CD8-positive, alpha-beta memory T cell (primary cell): ENCODE data around the gene MN1. TPM values are rescaled to one million over a fixed set of nuclear protein-coding genes. Genes with fewer than 3 reads are reported as not detected.

Experiments
- CTCF ChIA-PET: fragments of 350-600 bp; sonication (Branson Sonifier 250); formaldehyde crosslinking; loops from one replicate; lab custom pipeline; 2021; ENCODE audit warnings: antibody characterized with exemption; lab: Charles Lee
- POLR2A ChIA-PET: fragments of 350-600 bp; sonication (Branson Sonifier 250); formaldehyde crosslinking; loops from one replicate; lab custom pipeline; 2021; ENCODE audit warnings: antibody characterized with exemption; lab: Charles Lee
- DNase-seq, 5 donors: peaks; one replicate each; pipeline versions ENCODE4 v3.0.0 to v3.0.0-alpha.2; 2020 to 2022; ENCODE audit warnings: mixed read lengths in 1 of 5
- H3K27ac ChIP-seq: one replicate; pipeline ENCODE4 v1.7.0; 2013; ENCODE audit warnings: low read depth, mild to moderate bottlenecking, low read length, moderate library complexity
- H3K27me3 ChIP-seq: 2 replicates; pipeline ENCODE4 v1.7.0; 2013; ENCODE audit warnings: low read length, mild to moderate bottlenecking; ENCODE audit not compliant: insufficient read depth, poor library complexity, severe bottlenecking
- H3K36me3 ChIP-seq: 2 replicates; pipeline ENCODE4 v1.7.0; 2013; ENCODE audit warnings: mild to moderate bottlenecking, low read length, moderate library complexity; ENCODE audit not compliant: insufficient read depth
- H3K4me1 ChIP-seq: 2 replicates; pipeline ENCODE4 v1.7.0; 2013; ENCODE audit warnings: mild to moderate bottlenecking, low read length, moderate library complexity; ENCODE audit not compliant: insufficient read depth
- H3K4me3 ChIP-seq: 2 replicates; pipeline ENCODE4 v1.7.0; 2013; ENCODE audit warnings: mild to moderate bottlenecking, low read length
- H3K9me3 ChIP-seq: 2 replicates; pipeline ENCODE4 v1.7.0; 2013; ENCODE audit warnings: mild to moderate bottlenecking, low read length
- H3K27ac Mint-ChIP-seq, 8 donors: one replicate each; pipeline ENCODE4 v1.8.0; 2020 to 2021; ENCODE audit warnings: mixed read lengths in 8 of 8, mild to moderate bottlenecking in 6 of 8, inconsistent platforms in 3 of 8, moderate library complexity in 3 of 8
- H3K27me3 Mint-ChIP-seq, 2 donors: one replicate each; pipeline ENCODE4 v1.8.0; 2020 to 2021; ENCODE audit warnings: mixed read lengths in 2 of 2, mild to moderate bottlenecking in 1 of 2, moderate library complexity in 1 of 2
- H3K36me3 Mint-ChIP-seq, 3 donors: one replicate each; pipeline ENCODE4 v1.8.0; 2020 to 2021; ENCODE audit warnings: mixed read lengths in 3 of 3, inconsistent platforms in 1 of 3, mild to moderate bottlenecking in 1 of 3
- H3K4me1 Mint-ChIP-seq, 3 donors: one replicate each; pipeline ENCODE4 v1.8.0; 2020 to 2021; ENCODE audit warnings: mixed read lengths in 3 of 3, inconsistent platforms in 1 of 3, mild to moderate bottlenecking in 1 of 3
- H3K4me3 Mint-ChIP-seq, 7 donors: one replicate each; pipeline ENCODE4 v1.8.0; 2020 to 2021; ENCODE audit warnings: mixed read lengths in 7 of 7, mild to moderate bottlenecking in 6 of 7, moderate library complexity in 4 of 7, inconsistent platforms in 2 of 7
- H3K9me3 Mint-ChIP-seq, 5 donors: one replicate each; pipeline ENCODE4 v1.8.0; 2020 to 2022; ENCODE audit warnings: mixed read lengths in 5 of 5, mild to moderate bottlenecking in 3 of 5, moderate library complexity in 2 of 5, inconsistent platforms in 1 of 5
- polyA plus RNA-seq: library from polyadenylated mRNA; unstranded; fragments of 300-500 nt; fragmentation: Illumina TruSeq; gene quantifications from one replicate; pipeline ENCODE4 v1.2.3, GENCODE V29; 2021
- total RNA-seq, 2 experiments: library from RNA; stranded (reverse); gene quantifications; one replicate each; pipeline ENCODE4 v1.2.3, GENCODE V29; 2021

Gene MN1
- total and polyA plus RNA-seq, 3 experiments from 2014 or later, result 0.04 to 0.13 TPM; not detected in 1

DNA sequence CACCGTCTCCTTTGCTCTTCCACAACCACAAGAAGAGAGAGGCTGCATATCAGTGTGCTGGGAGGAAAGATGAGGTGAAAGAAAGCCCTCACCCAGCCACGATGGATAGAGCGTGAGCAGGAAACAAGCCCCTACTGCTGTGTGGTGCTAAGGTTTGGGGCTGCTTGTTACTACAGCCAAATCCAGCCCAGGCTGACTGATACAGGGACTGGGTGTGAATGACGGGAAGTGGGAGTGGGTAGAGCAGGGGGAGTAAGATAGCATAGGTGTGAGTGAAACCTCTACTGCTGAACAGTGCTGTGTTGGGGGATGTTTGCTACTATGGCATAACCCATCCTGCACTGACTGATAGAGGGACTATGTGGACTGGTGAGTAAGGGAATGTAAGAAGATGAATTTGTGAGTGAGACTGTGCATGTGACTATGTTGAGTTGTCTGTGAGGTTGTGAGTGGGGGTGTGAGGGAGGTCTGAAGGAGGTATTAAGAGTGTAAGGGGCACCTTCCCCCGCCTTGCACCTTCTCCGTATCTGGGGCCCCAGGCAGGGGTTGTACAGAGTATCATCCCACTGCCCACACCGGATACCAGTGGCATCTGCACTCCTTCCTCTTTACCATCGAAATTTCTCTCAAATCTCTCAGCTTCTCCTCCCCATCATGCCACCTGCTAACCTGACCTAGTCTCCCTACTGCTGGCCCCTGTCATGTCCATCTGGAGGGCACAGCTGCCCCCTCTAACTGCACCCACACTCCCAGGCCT, 91.5 kb downstream of the MN1 start:
- H3K9me3 Mint-ChIP-seq, result peaks cover 0 to 3% (median 0%) of the 10 kb centered on the region in 5 donors
- peaks cover 17 to 32% of the 10 kb centered on the region in 2 donors for H3K27me3 Mint-ChIP-seq
- Histone ChIP-seq H3K4me3 (no peak overlapping the region), H3K27ac (no peak overlapping the region), H3K36me3 (no peaks in the 10 kb centered on the region), H3K27me3 (no peaks in the 10 kb centered on the region), H3K4me1 (no peaks in the 10 kb centered on the region), H3K9me3 (no peaks in the 10 kb centered on the region)
- H3K4me3 Mint-ChIP-seq, result no peak overlapping the region
- ChIA-PET POLR2A (no interaction called here), CTCF (no interaction called here)
- no peaks in the 10 kb centered on the region for H3K36me3 Mint-ChIP-seq
- H3K4me1 Mint-ChIP-seq, result no peaks in the 10 kb centered on the region
- no peak for DNase-seq
- peak overlapping the region in 1 of 8 donors; percentile 16 for H3K27ac Mint-ChIP-seq

DNA sequence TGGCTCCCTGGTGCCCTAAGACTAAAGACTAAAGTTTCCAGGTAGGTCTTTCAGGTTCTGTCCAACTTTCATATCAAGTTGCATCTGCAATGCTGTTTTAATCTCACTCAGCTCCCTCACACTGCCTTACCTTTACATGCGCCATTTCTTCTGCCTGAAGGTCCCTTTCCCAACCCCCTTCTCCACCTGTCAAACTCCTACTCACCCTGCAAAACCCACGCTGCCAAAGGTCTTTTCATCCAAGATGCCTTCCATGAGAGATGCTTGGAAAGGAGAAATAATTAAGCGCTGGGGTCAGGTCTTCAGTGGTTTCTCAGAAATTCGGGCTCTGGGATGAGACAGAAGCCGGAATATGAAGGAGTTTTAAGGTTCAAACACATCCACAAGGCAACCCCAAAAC, 95.1 kb downstream of the MN1 start:
- Mint-ChIP-seq H3K27me3 (peaks cover 4 to 22% of the 10 kb centered on the region in 2 donors), H3K36me3 (no peaks in the 10 kb centered on the region), H3K4me1 (no peaks in the 10 kb centered on the region), H3K9me3 (peaks cover 0 to 6% (median 0%) of the 10 kb centered on the region in 5 donors), H3K4me3 (no peak overlapping the region), H3K27ac (no peak overlapping the region)
- ChIA-PET POLR2A (no interaction called here), CTCF (no interaction called here)
- no peaks in the 10 kb centered on the region for H3K36me3 ChIP-seq
- no peak overlapping the region for H3K27ac ChIP-seq
- H3K9me3 ChIP-seq, result no peaks in the 10 kb centered on the region
- H3K4me1 ChIP-seq, result no peaks in the 10 kb centered on the region
- no peak overlapping the region for H3K4me3 ChIP-seq
- no peak for DNase-seq
- no peaks in the 10 kb centered on the region for H3K27me3 ChIP-seq

DNA sequence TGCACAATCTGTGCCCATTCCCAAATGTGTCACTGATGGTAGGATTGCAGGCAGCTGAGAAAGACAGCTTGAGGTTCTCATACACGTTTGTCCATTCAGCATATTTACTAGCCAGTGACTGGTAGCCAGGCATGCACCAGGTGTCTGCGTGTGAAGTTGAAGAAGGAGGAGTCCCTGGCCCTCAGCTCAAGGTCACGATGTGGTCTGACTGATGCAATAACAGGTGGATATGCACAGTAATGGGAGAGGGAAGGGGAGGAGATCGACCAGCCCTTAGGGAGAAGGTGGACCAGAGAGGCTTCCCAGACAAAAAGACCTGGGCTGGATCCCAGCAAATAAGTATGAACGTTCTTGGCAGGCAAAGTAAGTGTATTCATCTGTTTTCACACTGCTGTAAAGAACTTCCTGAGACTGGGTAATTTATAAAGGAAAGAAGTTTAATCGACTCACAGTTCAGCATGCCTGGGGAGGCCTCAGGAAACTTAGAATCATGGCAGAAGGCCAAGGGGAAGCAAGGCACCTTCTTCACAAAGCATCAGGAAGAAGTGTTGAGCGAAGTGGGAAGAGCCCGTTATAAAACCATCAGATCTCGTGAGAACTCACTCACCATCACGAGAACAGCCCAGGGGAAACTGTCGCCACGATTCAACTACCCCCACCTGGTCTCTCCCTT, 96.0 kb downstream of the MN1 start:
- H3K4me1 Mint-ChIP-seq, result no peaks in the 10 kb centered on the region

DNA sequence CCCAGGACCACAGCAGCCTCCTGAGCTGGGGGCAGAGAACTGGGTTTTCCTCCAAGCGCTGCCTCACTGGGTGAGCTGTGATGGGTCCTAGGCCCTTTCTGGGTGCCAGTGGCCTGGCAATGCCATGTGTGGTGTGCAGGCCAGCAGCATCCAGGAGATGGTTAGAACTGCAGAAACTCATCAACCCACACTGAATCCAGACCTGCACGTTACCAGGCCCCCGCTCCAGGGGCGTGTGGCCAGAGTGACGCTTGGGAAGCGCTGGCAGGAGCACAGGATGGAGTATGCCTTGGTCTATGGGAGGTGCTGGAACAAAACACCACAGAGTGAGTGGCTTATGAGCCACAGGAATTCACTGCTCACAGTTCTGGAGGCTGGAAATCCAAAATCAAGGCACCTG, 97.0 kb downstream of the MN1 start:
- POLR2A ChIA-PET, result no interaction called here
- no peaks in the 10 kb centered on the region for H3K4me1 Mint-ChIP-seq
- CTCF ChIA-PET, result no interaction called here
- Histone ChIP-seq H3K36me3 (no peaks in the 10 kb centered on the region), H3K27me3 (no peaks in the 10 kb centered on the region), H3K27ac (no peak overlapping the region), H3K4me3 (no peak overlapping the region), H3K4me1 (no peaks in the 10 kb centered on the region), H3K9me3 (no peaks in the 10 kb centered on the region)
- H3K27ac Mint-ChIP-seq, result no peak overlapping the region
- H3K27me3 Mint-ChIP-seq, result peaks cover 1 to 5% of the 10 kb centered on the region in 2 donors
- no peaks in the 10 kb centered on the region for H3K36me3 Mint-ChIP-seq
- DNase-seq, result no peak
- no peak overlapping the region for H3K4me3 Mint-ChIP-seq
- peaks cover 0 to 6% (median 0%) of the 10 kb centered on the region in 5 donors for H3K9me3 Mint-ChIP-seq

More for the DNA sequence above, 96.0 kb downstream of the MN1 start:
- POLR2A ChIA-PET, result no interaction called here
- Mint-ChIP-seq H3K27ac (no peak overlapping the region), H3K27me3 (peaks cover 1 to 13% of the 10 kb centered on the region in 2 donors), H3K9me3 (peaks cover 0 to 6% (median 0%) of the 10 kb centered on the region in 5 donors), H3K36me3 (no peaks in the 10 kb centered on the region), H3K4me3 (no peak overlapping the region)
- Histone ChIP-seq H3K9me3 (no peaks in the 10 kb centered on the region), H3K36me3 (no peaks in the 10 kb centered on the region), H3K27me3 (no peaks in the 10 kb centered on the region), H3K4me1 (no peaks in the 10 kb centered on the region), H3K27ac (no peak overlapping the region), H3K4me3 (no peak overlapping the region)
- DNase-seq, result no peak
- CTCF ChIA-PET, result no interaction called here

DNA sequence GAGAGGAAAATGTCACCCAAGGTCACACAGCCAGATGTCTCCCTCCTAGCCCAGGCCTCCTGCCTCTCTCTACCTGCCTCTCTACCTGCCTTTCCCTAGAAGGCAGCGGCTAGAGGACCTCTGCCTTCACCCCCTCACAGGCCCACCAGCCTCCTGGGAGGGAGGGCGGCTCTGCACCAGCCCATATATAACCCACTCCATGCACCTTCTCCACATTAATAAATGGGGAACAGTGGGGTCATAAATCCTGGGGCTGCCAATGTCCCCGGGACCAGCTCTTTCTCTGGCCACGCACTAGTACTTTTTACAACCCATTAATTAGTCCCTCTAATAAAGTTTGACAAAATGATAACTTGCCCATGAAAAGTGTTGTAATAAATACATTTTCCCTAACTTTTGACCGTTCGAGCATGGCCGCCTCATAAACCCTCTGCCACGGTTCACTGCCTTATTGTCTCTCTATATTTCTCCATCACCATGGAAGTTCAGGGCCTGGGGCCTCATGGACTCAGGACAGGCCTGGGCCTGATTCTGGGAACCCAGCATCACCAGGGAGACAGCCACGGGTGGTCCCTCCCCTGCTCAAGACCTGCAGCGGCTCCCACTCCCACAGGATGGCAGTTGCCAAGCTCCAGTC, 102.1 kb downstream of the MN1 start:
- POLR2A ChIA-PET, result no interaction called here
- H3K36me3 Mint-ChIP-seq, result no peaks in the 10 kb centered on the region
- H3K9me3 Mint-ChIP-seq, result peaks cover 0 to 10% (median 3%) of the 10 kb centered on the region in 5 donors
- no peaks in the 10 kb centered on the region for H3K36me3 ChIP-seq
- DNase-seq, result no peak
- H3K4me1 Mint-ChIP-seq, result no peaks in the 10 kb centered on the region
- H3K4me3 Mint-ChIP-seq, result no peak overlapping the region
- H3K4me1 ChIP-seq, result no peaks in the 10 kb centered on the region
- H3K27me3 Mint-ChIP-seq, result no peaks in the 10 kb centered on the region
- no peak overlapping the region for H3K27ac Mint-ChIP-seq
- H3K27me3 ChIP-seq, result no peaks in the 10 kb centered on the region
- CTCF ChIA-PET, result no interaction called here
- H3K9me3 ChIP-seq, result no peaks in the 10 kb centered on the region
- H3K27ac ChIP-seq, result no peak overlapping the region
- no peak overlapping the region for H3K4me3 ChIP-seq

DNA sequence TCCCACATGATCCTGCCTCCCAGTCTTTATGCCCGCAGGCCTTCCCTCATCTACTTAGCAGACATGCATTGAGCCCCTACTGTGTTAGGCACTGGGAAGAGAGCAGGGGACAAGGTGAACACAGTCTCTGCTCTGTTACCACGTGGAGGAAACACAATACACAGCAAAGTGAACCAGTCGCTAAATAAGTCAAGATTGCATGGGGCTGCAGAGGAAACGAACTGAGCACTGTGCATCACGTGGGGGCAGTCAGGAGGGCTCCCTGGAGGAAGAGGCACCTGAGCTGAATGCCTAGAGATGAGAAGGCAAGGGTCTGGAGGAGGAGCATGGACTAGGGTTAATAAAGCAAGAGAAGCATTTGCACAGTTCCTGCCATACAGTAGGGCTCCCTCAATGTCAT, 102.7 kb downstream of the MN1 start:
- Histone ChIP-seq H3K36me3 (no peaks in the 10 kb centered on the region), H3K4me1 (no peaks in the 10 kb centered on the region), H3K4me3 (no peak overlapping the region), H3K27me3 (no peaks in the 10 kb centered on the region), H3K9me3 (no peaks in the 10 kb centered on the region), H3K27ac (no peak overlapping the region)
- Mint-ChIP-seq H3K4me1 (no peaks in the 10 kb centered on the region), H3K36me3 (no peaks in the 10 kb centered on the region), H3K9me3 (peaks cover 0 to 10% (median 3%) of the 10 kb centered on the region in 5 donors), H3K4me3 (no peak overlapping the region), H3K27me3 (no peaks in the 10 kb centered on the region), H3K27ac (no peak overlapping the region)
- DNase-seq, result no peak
- ChIA-PET POLR2A (no interaction called here), CTCF (no interaction called here)

Other genes with a start within 250 kb of the MN1 start
- gene PITPNB, start 117.5 kb upstream of the MN1 start, total RNA-seq, result 100 to 1,000 TPM; 165 to 175 TPM
- gene PITPNB, start 117.5 kb upstream of the MN1 start, polyA plus RNA-seq, result 64.3 TPM